Sigmoid colon (tissue), 7 donors: ENCODE measurements around the gene EFNA3. TPM values are rescaled to one million over a fixed set of nuclear protein-coding genes. Genes with fewer than 3 reads are reported as not detected.

Experiments
- DNase-seq: peaks from one replicate; pipeline ENCODE4 v3.0.0-alpha.2; 2019
- H3K27ac ChIP-seq, 4 donors: fragments of 200-600 bp; sonication (generic); one replicate each; pipeline ENCODE4 v1.5.1; 2016 to 2019; ENCODE audit warnings: mild to moderate bottlenecking in 1 of 4
- H3K27me3 ChIP-seq, 3 donors: fragments of 200-600 bp; sonication (generic); one replicate each; pipeline ENCODE4 v1.5.1; 2019; ENCODE audit warnings: mild to moderate bottlenecking in 1 of 3
- H3K36me3 ChIP-seq, 4 donors: fragments of 200-600 bp; sonication (generic); one replicate each; pipeline ENCODE4 v1.5.1; 2016 to 2019
- H3K4me1 ChIP-seq, 4 donors: fragments of 200-600 bp; sonication (generic); one replicate each; pipeline ENCODE4 v1.5.1; 2017 to 2019
- H3K4me3 ChIP-seq, 4 donors: fragments of 200-600 bp; sonication (generic); one replicate each; pipeline ENCODE4 v1.5.1; 2017 to 2019; ENCODE audit warnings: mild to moderate bottlenecking in 2 of 4, moderate library complexity in 1 of 4
- H3K9me3 ChIP-seq, 4 donors: fragments of 200-600 bp in 3 of 4; sonication (generic) in 3 of 4; one replicate each; pipeline versions ENCODE4 v1.5.1 to v1.6.1; 2013 to 2019
- CTCF ChIP-seq, 4 experiments: fragments of 450-650 bp in 3 of 4; fragments of 200-600 bp in 1 of 4; IDR thresholded peaks; one replicate each; pipeline ENCODE4 v1.5.1; 2016 to 2019; ENCODE audit warnings: antibody characterized with exemption in 4 of 4, mild to moderate bottlenecking in 3 of 4, moderate library complexity in 2 of 4
- EP300 ChIP-seq, 4 donors: sonication (generic); formaldehyde crosslinking; IDR thresholded peaks; one replicate each; pipeline ENCODE4 v1.6.1; 2017; ENCODE audit warnings: antibody characterized with exemption in 4 of 4
- POLR2A ChIP-seq, 2 donors: fragments of 450-650 bp; IDR thresholded peaks; one replicate each; pipeline ENCODE4 v1.6.1; 2016; ENCODE audit warnings: antibody characterized with exemption in 2 of 2, mild to moderate bottlenecking in 2 of 2, moderate library complexity in 2 of 2
- POLR2AphosphoS5 ChIP-seq, 4 donors: sonication (generic); formaldehyde crosslinking; IDR thresholded peaks; one replicate each; pipeline ENCODE4 v1.6.1; 2017; ENCODE audit warnings: antibody characterized with exemption in 4 of 4
- WGBS, 2 donors: extraction: QIAGEN DNeasy Blood & Tissue Kit; methylation state at CpG; one replicate each; pipeline ENCODE4 v1.1.7; 2013; 5-methylcytosine and 5-hydroxymethylcytosine counted together
- intact Hi-C: fragments of 100-400 bp; cut with DNase I; formaldehyde crosslinking; loops from one replicate; pipeline ENCODE4 v1.15.1; 2023
- polyA plus RNA-seq, 3 donors: library from polyadenylated mRNA; stranded (reverse); fragments of 200-250 nt; gene quantifications; one replicate each; pipeline ENCODE4 v1.2.3, GENCODE V29; 2013
- total RNA-seq, 4 donors: library from RNA; depleted of rRNA; stranded (reverse); fragments of >200 nt; gene quantifications; one replicate each; pipeline ENCODE4 v1.1.0, GENCODE V29; 2016
- donor health status: healthy with polysubstance abuse.
- donor health status: Bipolar disorder and iron deficiency.
- donor health status: healthy.

EFNA3 gene
- total and polyA plus RNA-seq, 7 donors = 0.27 to 9.0 (median 3.0) TPM

- no peaks in the 10 kb centered on the region for H3K9me3 ChIP-seq
- TF ChIP-seq POLR2A (IDR thresholded peaks at IDR 0.05) = no peak
- TF ChIP-seq CTCF (IDR thresholded peaks at IDR 0.05) = no peak
- no peak for TF ChIP-seq POLR2AphosphoS5 (IDR thresholded peaks at IDR 0.05)
- no peak for TF ChIP-seq EP300 (IDR thresholded peaks at IDR 0.05)
- intact Hi-C loops = no loop called here
- WGBS, 2 donors = 79 to 91% methylated on average over 8 of the region's 8 CpGs
- DNase-seq = no peak
- H3K4me3 ChIP-seq = no peak overlapping the region
- H3K4me1 ChIP-seq = peaks cover 0 to 37% (median 28%) of the 10 kb centered on the region in 4 donors
- no peaks in the 10 kb centered on the region for H3K27me3 ChIP-seq
- H3K27ac ChIP-seq = no peak overlapping the region
- peaks cover 0 to 6% (median 0%) of the 10 kb centered on the region in 4 donors for H3K36me3 ChIP-seq
These were observed 29.9 kb upstream of the EFNA3 start for GRCh38 chr1:155048449-155049334.

GRCh38 chr1:155049651-155050559, 28.7 kb upstream of the EFNA3 start:
- 10 to 21% methylated on average over 10 of the region's 10 CpGs for WGBS, 2 donors
- intact Hi-C loops = loop anchor here (2.0 to 10.0 kb wide), 3 partner anchors 35 to 495 kb away; partner anchors contain the start of genes UBE2Q1 and ZBTB7B

GRCh38 chr1:155050560-155051341, 27.9 kb upstream of the EFNA3 start, which contains the start of gene ADAM15:
Gene ADAM15, plus strand, starts transcription at chr1:155051316. Its CDS starts 71 bp downstream, at chr1:155051387.
- peaks cover 5 to 26% (median 9%) of the 10 kb centered on the region in 4 donors for H3K36me3 ChIP-seq
- intact Hi-C loops = loop anchor here (2.0 to 10.0 kb wide), 3 partner anchors 34 to 496 kb away; partner anchors contain the start of genes UBE2Q1 and ZBTB7B
- no peaks in the 10 kb centered on the region for H3K9me3 ChIP-seq
- 0% methylated on average over 99 of the region's 99 CpGs for WGBS, 2 donors
- no peak for TF ChIP-seq EP300 (IDR thresholded peaks at IDR 0.05)
- peak in 1 of 2 donors; percentile 62 for TF ChIP-seq POLR2A (IDR thresholded peaks at IDR 0.05)
- TF ChIP-seq POLR2AphosphoS5 (IDR thresholded peaks at IDR 0.05) = peak; percentile 43 to 87 (median 65)
- peak; percentile 88 to 94 (median 94) for TF ChIP-seq CTCF (IDR thresholded peaks at IDR 0.05)
- peak within 1 kb of the TSS; percentile 92 to 96 (median 92) for H3K27ac ChIP-seq
- peak within 1 kb of the TSS; percentile 57 to 85 (median 68) for H3K4me3 ChIP-seq
- peaks cover 0 to 33% (median 22%) of the 10 kb centered on the region in 4 donors for H3K4me1 ChIP-seq
- DNase-seq = peak; percentile 93
- no peaks in the 10 kb centered on the region for H3K27me3 ChIP-seq

More at GRCh38 chr1:155049651-155050559, 28.7 kb upstream of the EFNA3 start:
- Histone ChIP-seq H3K36me3 (peaks cover 0 to 17% (median 7%) of the 10 kb centered on the region in 4 donors), H3K27ac (peak overlapping the region; percentile 92 to 96 (median 92)), H3K4me3 (peak overlapping the region; percentile 49 to 85 (median 68)), H3K9me3 (no peaks in the 10 kb centered on the region), H3K4me1 (peaks cover 0 to 33% (median 23%) of the 10 kb centered on the region in 4 donors), H3K27me3 (no peaks in the 10 kb centered on the region)
- TF ChIP-seq EP300 (IDR thresholded peaks at IDR 0.05) (no peak), POLR2AphosphoS5 (IDR thresholded peaks at IDR 0.05) (peak in 1 of 4 donors; percentile 30)
- DNase-seq = no peak

GRCh38 chr1:155051342-155051776, 27.3 kb upstream of the EFNA3 start:
- H3K9me3 ChIP-seq = no peaks in the 10 kb centered on the region
- TF ChIP-seq POLR2AphosphoS5 (IDR thresholded peaks at IDR 0.05) (peak; percentile 5 to 69 (median 40)), EP300 (IDR thresholded peaks at IDR 0.05) (no peak), CTCF (IDR thresholded peaks at IDR 0.05) (no peak)
- intact Hi-C loops = loop anchor here (2.0 to 10.0 kb wide), 3 partner anchors 33 to 497 kb away; partner anchors contain the start of genes UBE2Q1 and ZBTB7B
- peak overlapping the region; percentile 92 to 96 (median 92) for H3K27ac ChIP-seq
- H3K36me3 ChIP-seq = peaks cover 9 to 32% (median 14%) of the 10 kb centered on the region in 4 donors
- WGBS, 2 donors = 1% methylated on average over 31 of the region's 31 CpGs
- DNase-seq = no peak
- H3K4me1 ChIP-seq = peaks cover 0 to 33% (median 22%) of the 10 kb centered on the region in 4 donors
- no peaks in the 10 kb centered on the region for H3K27me3 ChIP-seq
- H3K4me3 ChIP-seq = peak overlapping the region; percentile 57 to 85 (median 68)
